OCI-LY1 (cell line): Measurements from ENCODE around the gene EVI2B.

ENCODE experiments used
- H2AFZ ChIP-seq: fragments of 200-600 bp; sonication (generic), shearing (Covaris generic); 2 replicates; pipeline ENCODE4 v1.6.0; 2014; ENCODE audit warnings: antibody characterized with exemption, mild to moderate bottlenecking, low read length
- H3F3A ChIP-seq: fragments of 200-600 bp; sonication (generic), shearing (Covaris generic); 2 replicates; pipeline ENCODE4 v1.6.0; 2014; ENCODE audit warnings: mild to moderate bottlenecking, antibody characterized with exemption, low read length, moderate library complexity; ENCODE audit not compliant: insufficient read depth
- H3K27ac ChIP-seq: fragments of 200-600 bp; sonication (generic); 2 replicates; pipeline ENCODE4 v1.5.1; 2014; ENCODE audit warnings: low read length, mixed run types, mild to moderate bottlenecking, low read depth; ENCODE audit not compliant: poor library complexity, severe bottlenecking
- H3K27me3 ChIP-seq: fragments of 200-600 bp; sonication (generic); 2 replicates; pipeline ENCODE4 v1.6.0; 2014; ENCODE audit warnings: antibody characterized with exemption, mild to moderate bottlenecking, low read length, moderate library complexity; ENCODE audit not compliant: insufficient read depth
- H3K36me3 ChIP-seq: fragments of 200-600 bp; sonication (generic); 2 replicates; pipeline ENCODE4 v1.6.1; 2014; ENCODE audit warnings: mild to moderate bottlenecking, antibody characterized with exemption, low read length, moderate library complexity, mixed read lengths; ENCODE audit not compliant: insufficient read depth
- H3K4me1 ChIP-seq: fragments of 200-600 bp; sonication (generic); 2 replicates; pipeline ENCODE4 v1.5.1; 2014; ENCODE audit warnings: mild to moderate bottlenecking, low read length, moderate library complexity; ENCODE audit not compliant: insufficient read depth, severe bottlenecking
- H3K4me2 ChIP-seq: fragments of 200-600 bp; sonication (generic), shearing (Covaris generic); 2 replicates; pipeline ENCODE4 v1.6.1; 2014; ENCODE audit warnings: low read length
- H3K4me3 ChIP-seq: fragments of 200-600 bp; sonication (generic); 2 replicates; pipeline ENCODE4 v1.5.1; 2014; ENCODE audit warnings: low read length, low read depth, mild to moderate bottlenecking, mixed read lengths; ENCODE audit not compliant: poor library complexity, severe bottlenecking
- H3K79me2 ChIP-seq: fragments of 200-600 bp; shearing (Covaris generic); 2 replicates; pipeline ENCODE4 v1.6.1; 2016; ENCODE audit warnings: mixed run types, low read length, mixed read lengths; ENCODE audit not compliant: insufficient read depth
- H3K9ac ChIP-seq: fragments of 200-600 bp; sonication (generic), shearing (Covaris generic); 2 replicates; pipeline ENCODE4 v1.6.1; 2014; ENCODE audit warnings: mild to moderate bottlenecking, low read length, mixed read lengths
- H3K9me2 ChIP-seq: fragments of 200-600 bp; sonication (generic), shearing (Covaris generic); 2 replicates; pipeline ENCODE4 v1.6.1; 2014; ENCODE audit warnings: low read depth, mild to moderate bottlenecking, low read length, mixed read lengths
- H3K9me3 ChIP-seq: fragments of 200-600 bp; shearing (Covaris generic); 2 replicates; pipeline ENCODE4 v1.6.1; 2014; ENCODE audit warnings: low read length, mixed read lengths
- H4K20me1 ChIP-seq: fragments of 200-600 bp; sonication (generic), shearing (Covaris generic); 2 replicates; pipeline ENCODE4 v1.6.0; 2016; ENCODE audit warnings: mild to moderate bottlenecking, low read length; ENCODE audit not compliant: insufficient read depth
- CTCF ChIP-seq: fragments of 200-600 bp; sonication (generic), shearing (Covaris generic); IDR thresholded peaks from 2 replicates; pipeline ENCODE4 v1.5.1; 2017; ENCODE audit warnings: mild to moderate bottlenecking, antibody characterized with exemption, low read length, moderate library complexity, mixed read lengths
- EZH2 ChIP-seq: fragments of 200-600 bp; sonication (generic), shearing (Covaris generic); IDR thresholded peaks from 2 replicates; pipeline ENCODE4 v1.8.0; 2017; ENCODE audit warnings: borderline replicate concordance, mixed run types, mild to moderate bottlenecking, antibody characterized with exemption, low read length, moderate library complexity, mixed read lengths

The EVI2B gene

GRCh38 chr17:31273516-31273915 lies 40.3 kb downstream of the EVI2B start:
- Histone ChIP-seq H3K9ac (no peak overlapping the region), H2AFZ (no peak overlapping the region), H3K27me3 (no peaks in the 10 kb centered on the region), H3K36me3 (0 out of 2 replicates have a peak, but pooled peaks cover 3% of the 10 kb centered on the region), H3K79me2 (no peaks in the 10 kb centered on the region), H3K27ac (no peak overlapping the region), H3K9me2 (no peaks in the 10 kb centered on the region), H3K4me2 (no peak overlapping the region), H3F3A (no peaks in the 10 kb centered on the region), H3K4me1 (no peaks in the 10 kb centered on the region), H4K20me1 (no peaks in the 10 kb centered on the region), H3K9me3 (no peaks in the 10 kb centered on the region), H3K4me3 (no peak overlapping the region)
- TF ChIP-seq CTCF (no peak), EZH2 (no peak)

- no peaks in the 10 kb centered on the region for H3K79me2 ChIP-seq
- H3F3A ChIP-seq = no peaks in the 10 kb centered on the region
- H2AFZ ChIP-seq = no peak overlapping the region
- H3K9me2 ChIP-seq = no peaks in the 10 kb centered on the region
- H3K4me3 ChIP-seq = no peak overlapping the region
- 0 out of 2 replicates have a peak, but pooled peaks cover 3% of the 10 kb centered on the region for H3K36me3 ChIP-seq
- no peaks in the 10 kb centered on the region for H3K4me1 ChIP-seq
- H3K9ac ChIP-seq = no peak overlapping the region
- TF ChIP-seq EZH2 = no peak
- TF ChIP-seq CTCF = no peak
- no peaks in the 10 kb centered on the region for H4K20me1 ChIP-seq
- no peak overlapping the region for H3K4me2 ChIP-seq
- H3K27me3 ChIP-seq = no peaks in the 10 kb centered on the region
- H3K27ac ChIP-seq = no peak overlapping the region
- no peaks in the 10 kb centered on the region for H3K9me3 ChIP-seq
Measured at GRCh38 chr17:31272803-31273202, 41.1 kb downstream of the EVI2B start.

- Histone ChIP-seq H3K4me1 (no peaks in the 10 kb centered on the region), H3K27ac (no peak overlapping the region), H3K9ac (no peak overlapping the region), H3K9me2 (no peaks in the 10 kb centered on the region), H3K9me3 (no peaks in the 10 kb centered on the region), H3K79me2 (no peaks in the 10 kb centered on the region), H2AFZ (no peak overlapping the region), H3K36me3 (0 out of 2 replicates have a peak, but pooled peaks cover 3% of the 10 kb centered on the region), H3K27me3 (no peaks in the 10 kb centered on the region), H3K4me2 (no peak overlapping the region), H3K4me3 (no peak overlapping the region), H3F3A (no peaks in the 10 kb centered on the region), H4K20me1 (no peaks in the 10 kb centered on the region)
- TF ChIP-seq CTCF = no peak
- TF ChIP-seq EZH2 = no peak
Measured at GRCh38 chr17:31272236-31272635, 41.6 kb downstream of the EVI2B start.
